Neural progenitor cell (in vitro differentiated cells): Measurements from ENCODE around the gene GARIN5B. TPM values are rescaled to one million over a fixed set of nuclear protein-coding genes. Genes with fewer than 3 reads are reported as not detected.

ENCODE experiments used
- DNase-seq: peaks from one replicate; pipeline ENCODE4 v3.0.0-alpha.2; 2016; ENCODE audit warnings: low spot score
- H2AFZ ChIP-seq: fragments of 200-600 bp; sonication (generic); replicated peaks from 2 replicates; pipeline ENCODE4 v1.6.1; 2016; ENCODE audit warnings: antibody characterized with exemption
- H3F3A ChIP-seq: fragments of 200-600 bp; sonication (generic); 2 replicates; pipeline ENCODE4 v1.6.1; 2016; ENCODE audit warnings: antibody characterized with exemption, low read depth
- H3K27ac ChIP-seq: fragments of 200-600 bp; sonication (generic); 2 replicates; pipeline ENCODE4 v1.5.1; 2016; ENCODE audit warnings: mild to moderate bottlenecking
- H3K27me3 ChIP-seq: fragments of 200-600 bp; sonication (generic); 2 replicates; pipeline ENCODE4 v1.6.1; 2016; ENCODE audit warnings: mild to moderate bottlenecking, moderate library complexity
- H3K36me3 ChIP-seq: fragments of 200-600 bp; sonication (generic); 2 replicates; pipeline ENCODE4 v1.5.1; 2016
- H3K4me1 ChIP-seq: fragments of 200-600 bp; sonication (generic); 2 replicates; pipeline ENCODE4 v1.6.1; 2016; ENCODE audit warnings: mixed run types
- H3K4me2 ChIP-seq: fragments of 200-600 bp; sonication (generic); 2 replicates; pipeline ENCODE4 v1.6.1; 2016
- H3K4me3 ChIP-seq: fragments of 200-600 bp; sonication (generic); 2 replicates; pipeline ENCODE4 v1.5.1; 2016
- H3K79me2 ChIP-seq: fragments of 200-600 bp; sonication (generic); 2 replicates; pipeline ENCODE4 v1.6.1; 2016; ENCODE audit warnings: low read depth
- H3K9ac ChIP-seq: fragments of 200-600 bp; sonication (generic); 2 replicates; pipeline ENCODE4 v1.6.1; 2016
- H3K9me3 ChIP-seq: fragments of 200-600 bp; sonication (generic); 2 replicates; pipeline ENCODE4 v1.5.1; 2016; ENCODE audit warnings: low read depth
- H4K20me1 ChIP-seq: fragments of 200-600 bp; sonication (generic); 2 replicates; pipeline ENCODE4 v1.6.1; 2016; ENCODE audit warnings: low read depth
- H3K27ac Mint-ChIP-seq: 3 replicates; pipeline ENCODE4 v1.8.0; 2021; ENCODE audit warnings: mixed read lengths
- H3K27me3 Mint-ChIP-seq: 2 replicates; pipeline ENCODE4 v1.8.0; 2022; ENCODE audit warnings: low read depth, mild to moderate bottlenecking, inconsistent platforms, moderate library complexity, mixed read lengths; ENCODE audit not compliant: insufficient read depth
- H3K36me3 Mint-ChIP-seq: 3 replicates; pipeline ENCODE4 v1.8.0; 2021; ENCODE audit warnings: mixed read lengths
- H3K4me1 Mint-ChIP-seq: 3 replicates; pipeline ENCODE4 v1.8.0; 2021; ENCODE audit warnings: mixed read lengths
- H3K4me3 Mint-ChIP-seq: 3 replicates; pipeline ENCODE4 v1.8.0; 2021; ENCODE audit warnings: mild to moderate bottlenecking, moderate library complexity, mixed read lengths
- H3K9me3 Mint-ChIP-seq: 3 replicates; pipeline ENCODE4 v1.8.0; 2020; ENCODE audit warnings: mixed read lengths
- CTCF ChIP-seq: fragments of 200-600 bp; sonication (generic); IDR thresholded peaks from 2 replicates; pipeline ENCODE4 v1.5.1; 2017; ENCODE audit warnings: antibody characterized with exemption, mild to moderate bottlenecking
- EZH2 ChIP-seq: fragments of 200-600 bp; sonication (generic); IDR thresholded peaks from 2 replicates; pipeline ENCODE4 v1.6.1; 2017; ENCODE audit warnings: antibody characterized with exemption, mild to moderate bottlenecking, moderate library complexity
- EZH2phosphoT487 ChIP-seq: fragments of 200-600 bp; sonication (generic); IDR thresholded peaks from 2 replicates; pipeline ENCODE4 v1.6.1; 2017; ENCODE audit warnings: antibody characterized with exemption
- total RNA-seq: library from RNA; depleted of rRNA; stranded (reverse); fragments of >200 nt; gene quantifications from 2 replicates; pipeline ENCODE4 v1.2.3, GENCODE V29; 2015; ENCODE audit warnings: low replicate concordance

Gene GARIN5B
- total RNA-seq, 1 donor from 2014 or later = not detected

GRCh38 chr19:55373993-55374757, 11.1 kb upstream of the GARIN5B start:
- Histone ChIP-seq H3K9me3 (no peaks in the 10 kb centered on the region), H3K4me2 (peak overlapping the region; percentile 54), H3K36me3 (no peaks in the 10 kb centered on the region), H3K4me3 (no peak overlapping the region), H4K20me1 (no peaks in the 10 kb centered on the region), H2AFZ (no peak overlapping the region), H3K9ac (no peak overlapping the region), H3K4me1 (peaks cover 42% of the 10 kb centered on the region), H3K79me2 (no peaks in the 10 kb centered on the region), H3K27ac (no peak overlapping the region), H3F3A (peaks cover 30% of the 10 kb centered on the region), H3K27me3 (peaks cover 86% of the 10 kb centered on the region)
- peak overlapping the region; percentile 40 for H3K4me3 Mint-ChIP-seq
- H3K27me3 Mint-ChIP-seq = peaks cover 33% of the 10 kb centered on the region
- no peak for TF ChIP-seq CTCF
- TF ChIP-seq EZH2 = no peak
- TF ChIP-seq EZH2phosphoT487 = no peak
- no peaks in the 10 kb centered on the region for H3K36me3 Mint-ChIP-seq
- H3K9me3 Mint-ChIP-seq = no peaks in the 10 kb centered on the region
- peak overlapping the region; percentile 57 for H3K27ac Mint-ChIP-seq
- peaks cover 31% of the 10 kb centered on the region for H3K4me1 Mint-ChIP-seq
- peak; percentile 60 for DNase-seq

- H3K36me3 ChIP-seq = no peaks in the 10 kb centered on the region
- H3K79me2 ChIP-seq = no peaks in the 10 kb centered on the region
- H3K4me1 ChIP-seq = peaks cover 37% of the 10 kb centered on the region
- H3K9me3 ChIP-seq = no peaks in the 10 kb centered on the region
- no peaks in the 10 kb centered on the region for H4K20me1 ChIP-seq
- no peak for TF ChIP-seq EZH2
- TF ChIP-seq EZH2phosphoT487 = no peak
- no peak for TF ChIP-seq CTCF
- peak overlapping the region; percentile 54 for H3K4me2 ChIP-seq
- Mint-ChIP-seq H3K4me3 (peak overlapping the region; percentile 40), H3K36me3 (no peaks in the 10 kb centered on the region), H3K4me1 (peaks cover 27% of the 10 kb centered on the region), H3K9me3 (no peaks in the 10 kb centered on the region), H3K27me3 (peaks cover 33% of the 10 kb centered on the region), H3K27ac (peak overlapping the region; percentile 57)
- H3K9ac ChIP-seq = no peak overlapping the region
- no peak for DNase-seq
- H3K4me3 ChIP-seq = no peak overlapping the region
- H3F3A ChIP-seq = peaks cover 34% of the 10 kb centered on the region
- H3K27ac ChIP-seq = no peak overlapping the region
- peaks cover 88% of the 10 kb centered on the region for H3K27me3 ChIP-seq
- no peak overlapping the region for H2AFZ ChIP-seq
Measured at GRCh38 chr19:55373306-55373992, 10.4 kb upstream of the GARIN5B start.

GRCh38 chr19:55372316-55373081, 9.4 kb upstream of the GARIN5B start:
- Histone ChIP-seq H3K4me3 (no peak overlapping the region), H3K27ac (no peak overlapping the region), H3F3A (peaks cover 34% of the 10 kb centered on the region), H3K9me3 (no peaks in the 10 kb centered on the region), H3K4me1 (peaks cover 28% of the 10 kb centered on the region), H3K79me2 (no peaks in the 10 kb centered on the region), H3K27me3 (peaks cover 88% of the 10 kb centered on the region), H3K9ac (no peak overlapping the region), H3K36me3 (no peaks in the 10 kb centered on the region), H4K20me1 (no peaks in the 10 kb centered on the region), H3K4me2 (no peak overlapping the region), H2AFZ (no peak overlapping the region)
- TF ChIP-seq EZH2 (no peak), EZH2phosphoT487 (no peak), CTCF (no peak)
- Mint-ChIP-seq H3K27me3 (peaks cover 36% of the 10 kb centered on the region), H3K36me3 (no peaks in the 10 kb centered on the region), H3K4me3 (peak overlapping the region; percentile 49), H3K27ac (peak overlapping the region; percentile 69), H3K4me1 (peaks cover 27% of the 10 kb centered on the region), H3K9me3 (peaks cover 2% of the 10 kb centered on the region)
- DNase-seq = no peak
